Mesenteric fat pad (tissue), 1 donor: Measurements from ENCODE around the gene DNLZ. TPM values are rescaled to one million over a fixed set of nuclear protein-coding genes. Genes with fewer than 3 reads are reported as not detected.
"Not testable (repeated sequence)": the region's sequence is repeated elsewhere in the genome, so short reads cannot be mapped to it uniquely, and the experiment has no call there.

Experiments used
- DNase-seq: peaks from one replicate; pipeline ENCODE4 v3.0.0-alpha.2; 2020; ENCODE audit warnings: low spot score
- total RNA-seq: library from RNA; stranded (reverse); fragmentation: NEBNext Ultra II Directional; extraction: Animal tissue kit (Norgen Biotek cat#: 25700); gene quantifications from one replicate; pipeline ENCODE4 v1.2.1, GENCODE V29; 2021
- donor health status: DM: yes; HTN: yes; CAD: no.

The DNLZ gene
- total RNA-seq, 1 donor from 2014 or later: 22.6 TPM

DNA sequence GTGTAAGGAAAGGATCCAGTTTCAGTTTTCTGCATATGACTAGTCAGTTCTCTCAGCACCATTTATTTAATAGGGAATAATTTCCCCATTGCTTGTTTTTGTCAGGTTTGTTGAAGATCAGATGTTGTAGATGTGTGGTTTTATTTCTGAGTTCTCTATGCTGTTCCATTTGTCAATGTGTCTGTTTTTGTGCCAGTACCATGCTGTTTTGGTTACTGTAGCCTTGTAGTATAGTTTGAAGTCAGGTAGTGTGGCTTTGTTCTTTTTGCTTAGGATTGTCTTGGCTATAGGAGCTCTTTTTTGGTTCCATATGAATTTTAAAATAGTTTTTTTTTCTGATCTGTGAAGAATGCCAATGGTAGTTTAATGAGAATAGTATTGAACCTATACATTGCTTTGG lies 42.6 kb downstream of the DNLZ start:
- not testable (repeated sequence) for DNase-seq

DNA sequence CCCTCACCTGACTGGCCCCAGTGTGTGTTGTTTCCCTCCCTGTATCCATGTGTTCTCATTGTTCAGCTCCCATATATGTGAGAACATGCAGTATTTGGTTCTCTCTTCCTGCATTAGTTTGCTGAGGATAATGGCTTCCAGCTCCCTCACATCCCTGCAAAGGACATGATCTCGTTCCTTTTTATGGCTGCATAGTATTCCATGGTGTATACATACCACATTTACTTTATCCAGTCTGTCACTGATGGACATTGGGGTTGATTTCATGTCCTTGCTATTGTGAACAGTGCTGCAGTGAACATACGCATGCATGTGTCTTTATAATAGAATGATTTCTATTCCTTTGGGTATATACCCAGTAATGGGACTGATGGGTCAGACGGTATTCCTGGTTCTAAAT lies 43.6 kb downstream of the DNLZ start:
- not testable (repeated sequence) for DNase-seq

DNA sequence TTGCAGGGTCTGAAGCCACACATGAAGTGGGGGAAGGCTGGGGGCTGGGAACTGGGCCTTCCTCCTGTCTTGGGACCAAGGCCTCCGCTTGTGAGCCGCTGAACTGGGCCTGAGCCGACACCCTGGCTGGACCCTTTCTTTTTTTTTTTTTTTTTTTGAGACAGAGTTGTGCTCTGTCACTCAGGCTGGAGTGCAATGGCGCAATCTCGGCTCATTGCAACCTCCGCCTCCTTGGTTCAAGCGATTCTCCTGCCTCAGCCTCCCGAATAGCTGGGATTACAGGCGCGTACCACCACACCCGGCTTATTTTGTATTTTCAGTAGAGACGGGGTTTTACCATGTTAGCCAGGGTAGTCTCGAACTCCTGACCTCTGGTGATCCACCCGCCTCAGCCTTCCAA lies 44.3 kb downstream of the DNLZ start:
- not testable (repeated sequence) for DNase-seq

DNA sequence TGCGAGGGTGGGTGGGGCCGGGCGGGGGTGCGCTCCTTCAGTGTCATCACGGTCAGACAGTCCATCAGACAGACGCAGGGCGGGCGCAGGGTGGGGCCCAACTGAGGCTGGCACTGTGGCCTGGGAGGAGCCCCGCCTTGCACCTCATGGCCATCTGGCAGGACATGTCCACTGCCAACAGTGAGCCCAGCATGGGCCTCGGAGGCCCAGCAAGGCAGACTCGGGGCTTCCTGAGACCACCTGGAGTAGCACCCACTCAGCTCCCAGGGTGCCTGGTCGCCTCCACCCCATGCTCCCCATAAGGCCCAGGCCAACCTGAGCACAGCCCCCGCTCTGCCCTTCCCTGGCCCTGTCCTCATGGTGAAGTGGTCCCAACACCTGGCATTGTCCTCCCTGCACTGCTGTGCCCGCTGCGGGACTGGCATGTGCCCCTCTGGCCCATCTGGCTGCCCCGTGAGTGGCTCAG lies 44.7 kb downstream of the DNLZ start:
- no peak for DNase-seq

DNA sequence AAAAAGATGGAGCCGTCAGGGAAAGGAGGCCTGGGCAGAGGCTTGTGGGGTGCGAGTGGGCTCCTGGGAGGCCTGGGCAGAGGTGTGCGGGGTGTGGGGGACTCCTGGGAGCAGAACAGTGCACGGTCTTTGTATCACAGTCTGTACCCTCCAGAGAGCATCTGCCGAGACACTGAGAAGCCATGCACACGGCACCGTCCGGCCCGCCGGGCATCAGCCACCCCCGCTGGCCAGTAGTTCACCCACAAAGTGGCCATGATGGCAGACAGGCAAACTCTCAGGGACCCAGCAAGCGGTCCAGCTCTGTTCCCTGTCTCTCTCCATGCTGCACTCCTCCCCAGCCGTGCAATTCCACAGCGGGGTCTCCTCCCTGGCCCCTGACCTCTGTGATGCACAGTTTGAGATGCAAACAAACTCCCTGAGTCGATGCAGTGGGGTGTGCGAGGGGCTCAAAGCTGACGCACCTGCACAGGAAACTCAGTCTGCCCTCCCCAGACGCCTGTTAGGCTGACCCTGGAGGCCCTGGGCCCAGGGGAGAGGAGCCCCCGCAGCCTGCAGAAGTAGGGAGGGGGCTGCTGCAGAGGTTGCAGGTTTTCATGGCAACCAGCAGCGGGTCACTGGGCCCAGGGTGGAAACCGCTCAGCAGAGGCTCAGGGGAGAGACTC lies 45.3 kb downstream of the DNLZ start:
- DNase-seq: no peak

DNA sequence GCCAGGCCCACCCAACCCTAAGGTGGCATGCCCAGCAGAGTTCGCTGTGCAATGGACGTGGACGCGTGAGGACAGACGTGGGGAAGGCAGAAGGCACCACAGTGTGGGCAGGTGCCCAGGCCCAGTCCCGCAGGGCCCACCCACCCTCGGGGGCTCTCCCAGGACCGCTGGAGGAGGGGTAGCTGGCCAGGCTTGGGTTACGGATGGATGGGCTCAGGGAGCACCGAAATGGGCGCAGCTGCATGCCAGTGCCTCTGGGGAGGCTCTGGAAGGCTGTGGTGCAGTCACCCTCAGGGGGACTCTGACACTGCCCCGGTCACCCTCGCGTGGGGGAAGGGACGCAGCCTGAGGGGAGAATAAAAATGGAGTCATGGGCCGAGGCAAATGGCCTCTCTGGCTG lies 45.8 kb downstream of the DNLZ start:
- DNase-seq: no peak

DNA sequence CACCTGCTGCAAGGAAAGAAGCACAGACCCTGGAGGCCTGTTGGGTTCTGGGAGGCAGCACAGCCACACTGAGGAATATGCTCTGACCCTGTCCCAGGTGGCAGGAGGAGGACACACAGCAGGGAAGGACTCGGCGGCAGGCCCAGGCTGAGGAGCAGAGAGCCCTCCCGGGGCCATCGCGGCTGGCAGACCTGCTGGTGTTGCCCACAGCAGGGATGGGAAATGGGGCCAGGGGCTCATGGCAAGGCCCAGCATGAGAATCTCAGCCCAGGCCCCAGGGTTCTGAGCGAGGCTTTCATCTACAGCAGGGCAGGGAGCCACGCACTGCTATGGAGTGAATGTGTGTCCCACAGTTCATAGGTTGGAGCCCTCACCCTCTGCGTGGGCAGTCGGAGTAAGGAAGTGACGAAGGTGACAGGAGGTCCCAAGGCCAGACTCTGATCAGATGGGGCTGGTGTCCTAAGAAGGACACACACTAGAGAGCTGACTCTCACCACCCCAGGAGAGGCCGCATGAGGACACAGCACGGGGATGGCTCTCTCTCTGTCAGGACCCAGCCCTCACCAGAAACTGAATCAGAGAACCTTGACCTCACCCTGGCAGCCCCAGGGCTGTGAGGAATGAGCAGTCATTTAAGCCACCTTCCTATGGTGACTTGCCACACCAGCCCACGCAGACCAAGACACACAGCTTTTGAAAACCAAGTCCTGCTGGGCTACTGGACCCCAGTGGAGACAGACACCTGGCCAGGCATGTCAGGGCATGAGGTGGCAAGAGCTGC lies 46.5 kb downstream of the DNLZ start:
- no peak for DNase-seq

DNA sequence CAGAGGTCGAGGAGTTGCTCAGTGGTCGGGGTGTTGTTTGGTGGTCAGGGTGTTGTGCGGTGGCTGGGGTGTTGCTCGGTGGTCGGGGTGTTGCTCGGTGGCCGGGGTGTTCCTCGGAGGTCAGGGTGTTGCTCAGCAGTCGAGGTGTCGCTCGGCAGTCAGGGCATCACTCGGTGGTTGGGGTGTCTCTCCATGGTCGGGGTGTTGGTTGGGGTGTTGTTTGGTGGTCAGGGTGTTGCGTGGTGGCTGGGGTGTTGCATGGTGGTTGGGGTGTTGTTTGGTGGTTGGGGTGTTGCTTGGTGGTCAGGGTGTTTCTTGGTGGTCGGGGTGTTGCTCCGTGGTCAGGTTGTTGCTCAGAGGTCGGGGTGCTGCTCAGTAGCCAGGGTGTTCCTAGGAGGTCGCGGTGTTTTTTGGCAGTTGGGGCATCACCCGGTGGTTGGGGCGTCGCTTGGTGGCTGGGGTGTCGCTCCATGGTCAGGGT lies 47.2 kb downstream of the DNLZ start:
- DNase-seq: no peak

DNA sequence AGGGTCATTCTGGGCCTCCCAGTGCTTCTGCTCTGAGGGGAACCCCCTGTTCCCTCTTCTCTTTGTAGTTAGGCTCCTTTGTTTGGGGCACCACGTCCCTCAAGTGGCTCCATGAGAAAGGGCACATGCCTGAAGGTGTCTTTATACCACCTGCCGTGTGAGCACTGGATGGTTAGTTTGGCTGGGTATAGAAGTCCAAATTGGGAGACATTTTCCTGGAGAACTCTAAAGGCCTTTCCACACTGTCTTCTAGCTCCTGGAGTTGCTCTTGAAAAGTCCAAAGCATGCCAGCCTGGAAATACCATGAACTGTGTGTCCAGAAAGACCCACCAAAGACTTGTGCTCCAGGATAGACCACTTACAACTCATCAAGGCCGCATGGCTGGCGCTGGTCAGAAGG lies 48.6 kb downstream of the DNLZ start:
- DNase-seq: no peak

DNA sequence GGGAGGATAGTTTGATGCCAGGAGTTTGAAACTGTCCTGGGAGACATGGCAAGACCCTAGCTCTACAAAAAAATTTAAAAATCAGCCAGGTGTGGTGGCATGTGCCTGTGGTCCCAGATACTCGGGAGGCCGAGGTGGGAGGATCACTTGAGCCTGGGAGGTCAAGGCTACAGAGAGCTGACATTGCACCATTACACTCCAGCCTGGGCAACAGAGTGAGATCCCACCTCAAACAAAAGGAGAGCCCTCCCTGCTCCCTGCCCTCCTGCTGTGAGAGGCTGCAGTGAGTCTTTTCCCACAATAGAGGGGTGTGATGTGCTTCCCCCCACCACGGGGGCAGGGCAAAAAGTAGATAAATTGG lies 49.5 kb downstream of the DNLZ start:
- DNase-seq: no peak

DNA sequence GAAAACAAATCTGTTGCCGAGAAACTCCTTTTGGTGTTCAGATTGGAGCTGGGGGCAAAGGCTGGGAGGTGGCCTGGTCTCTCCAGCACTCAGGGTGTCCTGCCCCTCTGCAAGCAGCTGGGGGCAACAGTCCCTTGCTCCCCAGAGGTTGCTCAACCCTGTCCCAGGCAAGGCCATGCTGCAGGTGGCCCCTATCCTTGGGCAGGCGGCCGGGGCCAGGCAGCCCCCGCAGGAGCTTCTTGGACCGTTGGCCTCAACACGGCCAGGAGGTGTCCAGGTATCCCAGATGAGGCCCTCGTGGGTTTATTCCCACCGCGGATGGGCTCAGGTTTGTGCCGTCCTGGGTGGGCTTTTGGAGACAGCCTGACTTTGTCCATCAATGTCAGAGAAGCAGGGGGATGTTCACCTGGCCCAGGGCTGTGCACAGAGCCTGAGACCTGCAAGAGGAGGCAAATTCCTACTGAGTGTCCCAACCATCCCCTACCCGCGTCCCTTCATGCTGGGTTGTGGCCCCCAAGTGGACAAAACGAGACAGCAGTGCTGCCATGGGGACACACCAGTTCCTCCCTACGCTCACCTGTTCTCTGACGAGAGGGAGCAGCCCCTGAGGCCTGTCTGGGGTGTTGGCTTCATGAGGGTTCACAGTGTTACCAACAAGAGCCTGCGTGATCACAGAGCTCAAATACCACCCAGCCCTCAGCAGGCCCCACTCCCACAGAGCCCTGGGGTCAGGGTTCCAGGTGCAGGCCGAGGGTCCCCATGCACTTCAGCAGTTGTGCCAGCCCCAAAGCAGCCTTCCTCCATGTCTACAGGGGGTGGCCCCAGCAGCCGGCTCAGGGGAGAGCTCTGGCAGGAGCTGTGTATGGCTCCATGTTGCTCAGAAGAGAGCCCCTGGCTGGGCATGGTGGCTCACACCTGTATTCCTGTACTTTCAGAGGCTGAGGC lies 50.2 kb downstream of the DNLZ start:
- DNase-seq: no peak

DNA sequence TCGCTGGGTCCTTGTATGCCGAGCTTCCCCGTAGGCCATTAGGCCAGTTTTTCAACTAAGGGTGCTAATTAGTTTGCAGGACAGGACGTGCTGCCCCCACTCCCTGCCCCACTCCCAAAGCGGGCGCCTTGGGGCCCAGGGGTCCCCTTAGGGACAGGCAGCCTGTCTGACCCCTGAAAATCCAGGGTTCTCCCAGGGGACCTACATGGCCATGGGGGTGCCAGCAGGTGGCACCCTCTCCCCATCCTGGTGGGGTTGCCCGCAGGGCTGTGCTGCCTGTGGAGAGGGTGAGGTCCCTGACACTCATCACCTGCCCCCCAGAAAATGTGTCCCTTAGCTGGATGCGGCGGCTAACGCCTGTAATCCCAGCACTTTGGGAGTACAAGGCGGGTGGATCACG lies 51.1 kb downstream of the DNLZ start:
- no peak for DNase-seq

DNA sequence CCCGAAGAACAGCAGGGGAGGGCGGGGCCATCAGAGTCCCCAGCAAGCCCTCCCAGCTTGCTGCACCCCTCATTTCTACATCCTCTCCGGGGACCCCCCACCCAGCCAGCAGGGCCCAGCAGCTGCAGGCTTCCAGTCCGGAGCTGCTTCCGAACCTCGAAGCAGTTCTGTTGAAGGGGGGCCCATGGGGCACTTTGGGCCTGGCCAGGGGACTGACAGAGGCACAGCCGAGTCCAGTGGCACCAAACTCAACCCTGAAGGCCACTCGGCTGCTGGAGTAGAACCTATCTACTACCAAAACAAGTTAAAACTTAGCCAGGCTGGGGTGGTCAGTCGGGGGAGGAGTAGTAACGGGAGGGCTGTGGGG lies 51.6 kb downstream of the DNLZ start:
- no peak for DNase-seq

DNA sequence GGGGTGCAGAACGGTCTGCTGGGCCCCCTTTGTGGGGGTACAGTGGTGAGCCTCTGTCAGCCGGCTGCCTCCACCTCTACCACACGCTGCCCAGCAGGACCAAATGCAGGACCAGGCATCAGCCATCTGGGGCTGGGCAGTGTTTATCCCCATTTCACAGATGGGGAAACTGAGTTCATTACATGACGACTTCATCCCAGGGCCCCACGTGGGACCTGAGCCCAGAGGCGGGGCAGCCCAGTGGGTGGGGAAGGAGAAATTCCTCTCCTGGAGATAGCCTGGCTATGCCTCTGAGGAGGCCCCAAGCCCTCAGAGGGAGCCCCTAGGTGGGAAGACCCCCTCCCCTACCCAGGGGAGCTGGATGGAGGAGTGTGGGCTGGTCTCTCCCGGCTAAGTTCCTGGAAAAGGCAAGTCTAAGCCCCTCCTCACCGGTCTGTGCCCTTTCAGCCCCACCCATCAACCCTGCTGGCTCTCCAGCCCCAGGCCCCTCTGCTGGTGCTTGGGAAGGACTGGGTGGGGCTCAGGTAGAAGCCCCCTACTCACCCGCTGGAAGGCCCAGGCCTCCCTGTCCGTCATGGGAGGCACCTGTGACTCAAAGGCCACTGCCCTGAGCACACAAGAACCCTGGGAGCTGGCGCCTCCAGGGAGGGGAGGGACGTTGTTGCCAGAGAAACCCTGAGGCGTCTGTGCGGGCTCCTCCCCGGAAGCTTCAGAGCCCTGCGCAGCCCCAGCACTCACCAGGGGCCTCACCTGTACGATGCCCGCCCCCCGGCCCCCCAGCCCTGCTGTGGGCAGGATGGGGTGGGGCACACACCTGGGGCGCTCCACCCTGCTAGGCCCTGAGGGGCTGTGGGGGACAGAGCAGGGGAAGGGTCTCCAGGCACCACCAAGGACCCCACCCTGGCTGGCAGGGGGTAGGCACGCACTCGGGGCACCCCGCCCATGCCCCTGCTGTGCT lies 52.2 kb downstream of the DNLZ start:
- DNase-seq: no peak

DNA sequence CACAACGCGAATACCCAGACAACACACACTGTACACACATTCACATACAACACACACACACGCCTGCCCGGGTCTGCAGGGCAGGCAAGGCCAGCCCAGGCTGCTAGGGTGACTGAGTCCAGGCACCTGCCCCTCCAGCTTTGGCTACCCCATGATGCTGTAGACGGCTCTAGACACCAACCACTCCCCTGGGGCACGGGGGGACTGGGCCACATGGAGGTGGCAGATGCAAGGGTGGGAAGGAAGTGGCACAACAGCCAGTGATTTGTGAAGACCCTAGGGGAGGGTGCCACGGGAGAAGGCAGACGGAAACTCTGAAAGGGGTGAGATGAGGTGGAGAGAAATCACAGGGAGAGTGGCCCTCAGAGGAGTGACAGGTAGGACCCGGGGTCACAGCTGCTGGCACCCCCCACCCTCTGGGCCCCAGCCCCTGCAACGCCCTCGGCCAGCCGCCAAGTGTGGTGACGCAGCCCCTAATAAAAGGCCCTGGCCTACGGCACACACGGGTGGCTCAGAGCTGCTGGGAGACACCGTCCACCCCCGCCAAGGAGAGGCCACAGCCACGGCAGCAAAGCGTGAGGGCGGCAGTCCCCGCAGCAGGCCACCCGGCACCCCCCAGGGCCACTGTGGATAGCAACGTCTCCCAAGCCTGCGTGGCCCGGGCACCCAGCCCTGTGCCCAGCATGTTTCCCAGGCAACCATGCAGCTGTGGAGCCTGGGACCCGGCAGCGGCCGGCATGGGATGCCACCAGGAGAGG lies 53.1 kb downstream of the DNLZ start:
- no peak for DNase-seq

DNA sequence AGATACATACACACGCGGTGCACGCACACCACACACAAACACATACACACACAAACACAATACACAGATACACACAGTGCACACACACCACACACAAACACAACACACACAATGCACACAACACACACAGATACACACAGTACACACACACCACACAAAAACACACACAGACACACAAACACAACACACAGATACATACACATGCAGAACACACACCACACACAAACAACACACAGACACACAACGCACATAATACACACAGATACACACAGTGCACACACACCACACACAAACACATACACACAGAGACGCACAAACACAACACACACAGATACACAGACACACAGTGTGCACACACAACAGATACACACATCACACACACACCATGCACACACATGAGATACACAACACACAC lies 53.7 kb downstream of the DNLZ start:
- no peak for DNase-seq
